Fibroblast of the conjunctiva (primary cell): ENCODE results near the gene LPP.

Experiments used
- DNase-seq: peaks from one replicate; pipeline ENCODE4 v3.0.0-alpha.2; 2010; ENCODE audit warnings: low read depth

The LPP gene

GRCh38 chr3:188362405-188362831 lies 208.5 kb downstream of the LPP start:
- DNase-seq, result peak; percentile 52

DNA sequence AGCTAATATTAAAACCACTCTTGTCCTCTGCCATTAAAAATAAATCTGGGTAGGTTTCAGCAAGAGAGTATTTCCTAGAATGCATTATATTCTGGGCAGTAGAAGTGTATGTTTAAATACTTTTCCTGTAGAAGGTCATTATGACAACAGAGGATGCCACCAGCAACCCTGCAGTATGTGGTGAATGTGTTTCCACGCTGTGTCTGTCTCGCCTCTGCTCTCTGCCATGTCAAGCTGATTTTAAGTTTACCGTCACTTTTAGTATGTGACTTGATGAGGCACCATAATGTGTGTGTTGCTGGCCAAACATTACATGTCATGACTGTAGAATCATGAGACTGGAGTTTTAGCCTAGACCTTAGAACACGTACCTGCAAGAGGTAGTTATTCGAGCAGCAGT lies 211.2 kb downstream of the LPP start:
- no peak for DNase-seq

- no peak for DNase-seq
Measured at GRCh38 chr3:188365988-188366698, 212.2 kb downstream of the LPP start.

- no peak for DNase-seq
Measured at GRCh38 chr3:188367678-188368077, 213.7 kb downstream of the LPP start.

GRCh38 chr3:188369526-188369925 lies 215.6 kb downstream of the LPP start:
- no peak for DNase-seq

DNA sequence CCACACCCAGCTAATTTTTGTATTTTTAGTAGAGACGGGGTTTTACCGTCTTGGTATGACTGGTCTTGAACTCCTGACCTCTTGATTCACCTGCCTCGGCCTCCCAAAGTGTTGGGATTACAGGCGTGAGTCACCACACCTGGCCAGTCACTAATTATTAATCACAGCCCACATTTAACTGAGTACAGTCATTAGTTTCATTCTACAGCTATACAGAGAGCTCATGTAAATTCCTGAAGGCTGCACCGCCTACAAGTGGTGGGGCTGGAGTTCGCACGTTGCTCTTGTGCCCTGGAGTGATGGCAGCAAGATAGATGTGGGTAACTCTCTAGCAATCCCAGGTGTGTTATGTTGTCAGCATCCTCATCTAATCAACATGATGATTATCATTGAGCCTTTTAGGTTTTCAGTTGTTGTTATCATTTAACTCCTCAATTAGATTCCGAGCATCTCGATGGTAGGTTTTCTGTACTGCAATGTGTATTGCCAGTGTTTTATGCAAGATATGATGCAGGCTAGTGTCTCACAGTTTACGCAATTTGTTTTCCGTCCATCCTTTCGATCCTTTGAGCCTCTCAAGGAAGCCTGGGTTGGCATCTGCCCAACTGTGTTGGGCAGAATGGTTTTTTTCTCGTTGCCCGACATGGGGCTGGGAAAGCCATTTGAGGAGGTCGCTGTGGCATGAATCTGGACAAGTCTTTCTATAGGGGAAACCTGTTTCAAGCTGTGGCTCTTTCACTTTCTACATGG lies 216.3 kb downstream of the LPP start:
- DNase-seq, result no peak

- DNase-seq, result no peak
Measured at GRCh38 chr3:188378786-188379185, 224.8 kb downstream of the LPP start.

DNA sequence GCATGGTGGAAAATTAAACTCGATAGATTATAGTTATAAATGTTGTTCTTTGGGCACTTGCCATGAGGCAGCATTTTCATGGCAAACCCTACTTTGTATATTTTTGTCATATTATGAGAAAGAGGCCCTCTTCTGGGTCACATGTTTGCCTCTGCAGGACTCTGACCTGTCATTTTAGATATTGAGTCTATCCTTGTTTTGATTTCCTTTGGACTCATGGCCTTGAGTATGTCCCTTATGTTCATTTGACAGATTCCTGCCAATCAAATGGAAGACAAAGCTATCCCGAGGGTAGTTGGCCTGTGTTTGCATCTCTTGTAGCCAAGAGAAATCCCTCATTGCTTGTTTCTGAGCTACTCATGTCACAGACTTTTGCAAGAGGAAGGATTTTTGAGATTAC lies 226.3 kb downstream of the LPP start:
- no peak for DNase-seq

DNA sequence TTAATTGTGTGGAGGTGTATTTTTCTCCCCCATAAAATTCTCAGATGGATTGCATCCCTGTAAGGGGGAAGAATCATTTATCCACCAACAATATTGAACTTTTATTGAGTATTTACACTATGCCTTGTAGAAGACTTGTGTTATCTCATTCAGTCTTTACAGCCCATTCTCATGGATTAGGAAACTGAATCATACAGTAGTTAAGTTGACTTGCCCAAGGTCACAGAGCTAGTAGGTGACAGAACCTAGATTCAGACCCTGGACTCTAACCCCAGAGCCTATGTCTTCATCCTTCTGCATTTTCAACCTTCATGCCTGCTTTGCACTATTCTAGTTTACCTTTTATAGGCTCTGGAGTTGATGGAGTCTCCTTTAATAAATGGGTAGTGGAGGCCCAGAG lies 226.8 kb downstream of the LPP start:
- DNase-seq, result no peak

DNA sequence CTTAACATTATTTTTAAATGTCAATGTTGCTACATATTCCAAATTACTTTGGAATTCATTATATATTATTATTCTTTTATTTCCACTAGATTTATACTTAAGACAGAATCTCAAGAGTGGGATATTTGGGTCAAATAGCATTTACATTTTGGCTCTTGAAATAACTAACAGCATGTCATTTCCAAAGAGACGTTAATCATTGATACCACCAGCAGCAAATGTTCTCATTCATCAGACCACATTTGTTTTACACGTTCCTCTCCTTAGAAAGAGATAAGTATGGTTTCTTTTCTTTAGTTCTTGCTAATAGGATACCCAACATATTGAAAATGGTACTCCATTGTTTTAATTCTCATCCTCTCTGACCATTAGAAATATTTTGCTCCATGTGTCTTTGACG lies 229.8 kb downstream of the LPP start:
- no peak for DNase-seq

DNA sequence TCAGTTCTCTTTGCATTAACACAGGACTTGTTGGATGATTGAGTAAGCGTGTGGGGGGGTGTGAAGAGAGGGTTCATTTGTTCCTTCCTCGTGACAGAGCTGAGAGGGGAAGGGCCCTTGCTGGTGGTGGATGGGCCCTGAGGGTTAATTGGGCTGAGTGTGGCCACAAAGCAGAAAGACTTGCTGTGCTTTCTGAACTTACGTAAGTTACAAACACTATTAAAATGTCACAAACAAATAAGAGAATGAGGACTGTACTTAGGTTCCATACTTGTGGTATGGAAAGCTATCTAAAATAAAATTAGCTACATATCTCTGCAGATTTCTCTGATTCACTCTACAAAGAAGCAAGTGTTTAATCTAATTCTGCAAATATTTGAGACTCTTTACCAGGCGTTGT lies 231.3 kb downstream of the LPP start:
- DNase-seq, result no peak

DNA sequence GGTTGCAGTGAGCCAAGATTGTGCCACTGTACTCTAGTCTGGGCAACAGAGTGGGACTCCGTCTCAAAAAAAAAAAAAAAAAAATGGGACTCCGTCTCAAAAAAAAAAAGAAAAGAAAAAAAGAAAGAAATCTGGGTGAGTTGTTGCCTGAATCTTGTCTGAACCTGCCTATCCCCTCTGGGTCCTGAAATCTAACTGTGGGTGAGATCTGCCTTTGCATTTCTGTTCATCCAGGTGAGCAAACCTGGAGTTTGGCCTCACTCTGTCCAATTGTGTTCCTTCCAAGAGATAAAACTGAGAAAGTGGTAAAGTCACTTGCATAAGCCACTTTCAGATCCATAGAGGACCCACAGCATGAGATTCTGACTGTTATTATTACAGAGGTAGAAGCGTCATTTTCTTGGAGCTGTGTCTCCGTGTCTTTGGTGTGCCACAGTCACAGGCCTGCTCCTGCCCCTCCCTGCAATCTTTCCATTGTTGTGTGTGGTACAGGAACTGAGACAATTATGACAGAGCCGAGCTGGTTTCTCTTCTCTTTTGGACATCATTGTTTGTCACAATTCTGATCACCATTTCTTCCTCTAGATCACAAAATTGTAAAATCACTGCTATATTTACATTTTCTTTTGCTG lies 235.9 kb downstream of the LPP start:
- DNase-seq, result no peak

DNA sequence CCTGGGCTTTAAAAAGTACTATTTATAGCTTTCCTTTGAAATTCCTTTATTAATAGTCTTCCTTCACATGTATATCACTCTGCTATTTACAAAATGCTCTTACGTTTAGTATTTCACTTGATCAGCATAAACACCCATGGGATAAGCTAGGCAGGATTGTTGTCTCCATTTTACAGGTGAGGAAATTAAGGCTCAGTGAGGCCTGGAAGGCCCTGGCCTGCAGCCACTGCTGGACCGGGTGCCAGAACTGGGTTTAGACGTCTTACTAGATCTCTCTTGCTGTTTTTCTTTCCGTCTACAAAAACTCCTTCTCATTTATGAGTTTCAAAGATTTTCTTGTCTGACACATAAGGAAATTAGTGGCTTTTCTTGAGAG lies 236.4 kb downstream of the LPP start:
- no peak for DNase-seq

DNA sequence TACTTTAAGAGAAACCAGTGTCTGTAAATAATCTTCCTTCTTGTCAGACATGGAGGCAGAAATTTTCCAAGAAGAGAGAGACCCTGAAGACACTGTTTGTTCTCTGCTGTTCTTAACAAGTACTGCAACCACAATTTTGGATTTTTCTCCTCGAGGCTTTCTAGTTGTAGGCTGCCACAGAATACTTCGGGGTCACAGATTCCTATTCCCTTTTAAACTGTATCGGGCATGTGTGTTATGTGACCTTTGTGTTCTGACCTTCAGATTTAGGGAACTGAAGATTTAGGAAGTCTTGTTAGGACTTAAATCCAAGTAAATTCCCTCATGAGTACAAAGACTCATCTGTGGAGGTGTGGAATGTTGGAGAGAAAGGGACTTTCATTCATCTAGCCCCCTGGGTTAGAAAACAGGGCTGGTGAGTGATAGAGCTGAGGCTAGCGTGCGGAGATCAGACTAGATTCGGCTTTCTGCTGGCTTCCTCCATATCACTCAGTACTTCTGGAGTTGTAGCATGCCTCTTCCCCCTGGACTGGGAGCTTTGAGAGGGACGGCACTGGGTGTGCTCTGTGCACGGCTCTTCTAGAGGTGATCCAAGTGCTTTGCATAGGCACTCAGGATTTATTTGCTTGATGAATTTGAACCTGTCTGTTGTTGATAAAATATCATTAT lies 237.0 kb downstream of the LPP start:
- no peak for DNase-seq

DNA sequence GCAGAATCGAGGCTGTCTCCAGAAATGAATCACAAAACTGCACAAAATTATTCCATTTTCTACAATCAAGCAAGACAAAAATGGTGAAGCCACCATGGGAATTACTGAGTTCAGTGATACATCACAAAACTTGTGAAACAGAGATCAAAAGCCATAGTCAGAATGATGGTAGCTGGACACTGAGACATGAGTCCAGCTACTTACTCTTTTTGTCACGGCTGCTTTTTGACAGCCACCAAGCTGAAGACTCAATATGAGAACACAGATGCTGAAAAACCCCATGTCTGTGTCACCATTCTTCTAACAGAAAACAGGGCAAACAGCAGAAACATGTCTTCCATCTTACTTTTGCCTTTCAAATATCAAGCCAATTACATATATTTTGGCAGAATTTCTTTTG lies 237.6 kb downstream of the LPP start:
- DNase-seq, result no peak

DNA sequence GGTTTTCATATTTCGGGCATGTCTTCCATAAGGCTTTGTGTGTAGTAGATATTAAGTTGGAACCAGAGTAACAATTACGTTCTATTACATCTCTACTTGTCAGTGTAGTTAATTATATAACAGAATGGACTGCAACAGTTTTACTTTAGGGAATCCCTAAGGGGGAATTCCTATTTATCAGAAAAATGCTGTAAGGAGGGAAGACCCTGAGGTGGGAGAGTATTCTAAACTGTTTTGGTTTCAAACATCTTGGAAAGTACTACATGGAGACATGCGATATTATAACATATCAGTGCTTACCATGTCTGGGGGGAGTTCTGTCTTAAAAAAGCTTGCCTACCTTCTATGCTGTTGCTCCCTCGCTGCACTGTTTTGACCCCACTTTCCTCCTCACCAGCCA lies 238.1 kb downstream of the LPP start:
- no peak for DNase-seq

GRCh38 chr3:188394623-188395022 lies 240.7 kb downstream of the LPP start:
- no peak for DNase-seq

- DNase-seq, result no peak
Measured at GRCh38 chr3:188396251-188396650, 242.3 kb downstream of the LPP start.

GRCh38 chr3:188396900-188397299 lies 242.9 kb downstream of the LPP start:
- no peak for DNase-seq

- no peak for DNase-seq
Measured at GRCh38 chr3:188397766-188398705, 244.1 kb downstream of the LPP start.

DNA sequence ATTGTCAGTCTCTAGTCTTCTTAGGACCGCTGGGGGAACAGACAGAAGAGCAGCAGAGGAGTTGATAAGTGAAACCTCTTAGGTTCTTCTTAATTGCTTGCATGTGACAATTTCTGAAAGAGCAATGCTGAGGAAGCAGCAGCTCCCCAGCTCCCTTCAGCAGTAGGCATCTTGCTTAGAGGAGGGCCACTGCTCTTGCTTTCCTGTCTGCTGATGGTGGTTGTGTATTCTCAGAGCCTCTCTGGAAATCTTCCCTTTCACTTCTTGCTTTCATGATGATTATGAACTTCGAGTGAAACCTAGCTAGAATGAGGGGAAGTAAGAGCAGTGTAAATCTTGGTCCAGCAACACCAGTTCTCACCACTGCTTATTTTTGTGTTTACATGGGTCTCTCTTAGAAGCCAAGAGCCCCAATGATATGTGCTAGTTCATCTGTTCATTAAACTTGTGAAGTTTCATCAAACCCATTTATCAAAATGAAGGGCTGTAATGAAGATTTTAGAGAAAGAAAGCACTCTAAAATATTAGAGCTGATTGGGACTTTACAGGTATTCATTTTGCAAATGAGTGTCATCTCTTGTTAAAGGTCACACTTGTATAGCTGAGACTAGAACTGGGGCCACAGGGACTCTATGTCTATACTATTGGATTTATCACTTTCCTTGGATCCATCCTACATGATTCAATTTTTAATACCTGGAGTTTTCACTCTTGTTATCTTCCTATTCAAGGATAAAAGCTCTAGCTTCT lies 246.7 kb downstream of the LPP start:
- DNase-seq, result no peak
